T-cell (primary cell): Measurements from ENCODE around the gene SLC35F2. TPM values are rescaled to one million over a fixed set of nuclear protein-coding genes. Genes with fewer than 3 reads are reported as not detected.

Experiments used
- ATAC-seq, 4 experiments: fragments of 200-7000 bp in 3 of 4; fragments of 150-1000 bp in 1 of 4; cut with Tn5 transposase; replicated peaks in 1 of 4; 1 replicate in 3 of 4; 2 replicates in 1 of 4; pipeline ENCODE4 v1.10.0; 2021; ENCODE audit warnings: moderate library complexity in 3 of 4, mild to moderate bottlenecking in 2 of 4, moderate number of reproducible peaks in 1 of 4
- CTCF ChIA-PET, 2 donors: fragments of 300-600 bp; sonication (Branson Sonifier 250); formaldehyde crosslinking; loops; one replicate each; lab custom pipeline; 2022; ENCODE audit warnings: antibody characterized with exemption in 2 of 2; lab: Charles Lee
- POLR2A ChIA-PET, 2 donors: fragments of 300-600 bp; sonication (Branson Sonifier 250); formaldehyde crosslinking; loops; one replicate each; lab custom pipeline; 2022; ENCODE audit warnings: antibody characterized with exemption in 2 of 2; lab: Charles Lee
- DNase-seq, 35 experiments: peaks; one replicate each; pipeline versions ENCODE4 v3.0.0 to v3.0.0-alpha.2; 2013 to 2023
- H3K27ac ChIP-seq: one replicate; pipeline ENCODE4 v1.5.1; 2013; ENCODE audit warnings: low read length
- H3K27me3 ChIP-seq, 2 experiments: replicated peaks in 1 of 2; 1 replicate in 1 of 2; 2 replicates in 1 of 2; pipeline versions ENCODE4 v1.6.1 to v1.7.0; 2013; ENCODE audit warnings: low read length in 1 of 2, mixed read lengths in 1 of 2; ENCODE audit not compliant: control insufficient read depth in 2 of 2, insufficient read depth in 2 of 2; ENCODE audit errors: extremely low read depth in 1 of 2
- H3K36me3 ChIP-seq, 2 donors: 1 replicate in 1 of 2; 2 replicates in 1 of 2; pipeline versions ENCODE4 v1.6.1 to v1.7.0; 2013; ENCODE audit warnings: low read length in 1 of 2; ENCODE audit not compliant: control insufficient read depth in 2 of 2, insufficient read depth in 1 of 2; ENCODE audit errors: extremely low read depth in 1 of 2
- H3K4me1 ChIP-seq, 2 experiments: 1 replicate in 1 of 2; 2 replicates in 1 of 2; pipeline versions ENCODE4 v1.6.1 to v1.7.0; 2013; ENCODE audit warnings: low read length in 2 of 2, mixed read lengths in 1 of 2; ENCODE audit not compliant: insufficient read depth in 2 of 2, control insufficient read depth in 1 of 2; ENCODE audit errors: extremely low read depth in 1 of 2
- H3K4me3 ChIP-seq, 2 donors: 1 replicate in 1 of 2; 2 replicates in 1 of 2; pipeline versions ENCODE4 v1.5.1 to v1.7.0; 2013; ENCODE audit warnings: mild to moderate bottlenecking in 2 of 2, low read length in 1 of 2, moderate library complexity in 1 of 2; ENCODE audit not compliant: control insufficient read depth in 1 of 2; ENCODE audit errors: extremely low read depth in 1 of 2
- H3K9me3 ChIP-seq: 2 replicates; pipeline ENCODE4 v1.7.0; 2013
- H3K27ac Mint-ChIP-seq, 2 donors: one replicate each; pipeline ENCODE4 v1.8.0; 2020 to 2021; ENCODE audit warnings: mild to moderate bottlenecking in 2 of 2, mixed read lengths in 2 of 2
- H3K27me3 Mint-ChIP-seq, 2 donors: one replicate each; pipeline ENCODE4 v1.8.0; 2021 to 2022; ENCODE audit warnings: mixed read lengths in 2 of 2
- H3K36me3 Mint-ChIP-seq: one replicate; pipeline ENCODE4 v1.8.0; 2021; ENCODE audit warnings: mixed read lengths
- H3K4me1 Mint-ChIP-seq, 3 donors: one replicate each; pipeline ENCODE4 v1.8.0; 2020 to 2022; ENCODE audit warnings: mixed read lengths in 3 of 3, mild to moderate bottlenecking in 1 of 3
- H3K4me3 Mint-ChIP-seq, 3 donors: one replicate each; pipeline ENCODE4 v1.8.0; 2020 to 2022; ENCODE audit warnings: mild to moderate bottlenecking in 3 of 3, mixed read lengths in 3 of 3, moderate library complexity in 3 of 3
- H3K9me3 Mint-ChIP-seq, 3 donors: one replicate each; pipeline ENCODE4 v1.8.0; 2020 to 2022; ENCODE audit warnings: mixed read lengths in 3 of 3
- WGBS: methylation state at CpG from one replicate; pipeline ENCODE4 v1.1.5; 2013; ENCODE audit warnings: missing lambda C conversion rate; ENCODE audit not compliant: insufficient coverage; 5-methylcytosine and 5-hydroxymethylcytosine counted together
- total RNA-seq, 35 experiments: library from RNA in 6 of 35; stranded (reverse) in 6 of 35; fragments of 120-200 nt in 1 of 35; gene quantifications; one replicate each; pipeline versions ENCODE4 v1.2.1 to v1.2.4 and lab custom pipeline; 2013 to 2026

Gene SLC35F2
- total RNA-seq, 5 donors from 2014 or later (not counting 1 experiment from before 2014, with no cell fraction given), result 2.9 to 10.9 (median 7.1) TPM

- peaks cover 2 to 26% of the 10 kb centered on the region in 2 experiments for H3K4me1 ChIP-seq
- H3K36me3 Mint-ChIP-seq, result no peaks in the 10 kb centered on the region
- peaks cover 0 to 2% of the 10 kb centered on the region in 2 experiments for H3K27me3 ChIP-seq
- peak overlapping the region in 1 of 2 donors; percentile 84 for H3K27ac Mint-ChIP-seq
- no peaks in the 10 kb centered on the region for H3K9me3 ChIP-seq
- H3K4me3 ChIP-seq, result no peak overlapping the region
- ChIA-PET CTCF (no interaction called here), POLR2A (interaction anchor here in 1 of 2 donors (0.5 kb wide), 1 partner anchor 413 kb away, joined by 3 read pairs; no protein-coding TSS in a partner anchor)
- peaks cover 28 to 36% (median 28%) of the 10 kb centered on the region in 3 donors for H3K4me1 Mint-ChIP-seq
- no peaks in the 10 kb centered on the region for H3K27me3 Mint-ChIP-seq
- H3K27ac ChIP-seq, result no peak overlapping the region
- 65% methylated on average over 7 of the region's 7 CpGs for WGBS
- no peak for ATAC-seq
- peak in 1 of 35 experiments; percentile 12 for DNase-seq
- peak overlapping the region in 2 of 3 donors; percentile 95 to 97 for H3K4me3 Mint-ChIP-seq
- no peaks in the 10 kb centered on the region for H3K36me3 ChIP-seq
- H3K9me3 Mint-ChIP-seq, result no peaks in the 10 kb centered on the region
These were observed 1.5 kb downstream of the SLC35F2 start for GRCh38 chr11:107856981-107857517.

GRCh38 chr11:107856180-107856980 is 2.2 kb downstream of the SLC35F2 start:
- no peaks in the 10 kb centered on the region for H3K36me3 ChIP-seq
- ATAC-seq (no peak), DNase-seq (peak in 1 of 35 experiments; percentile 12)
- H3K4me3 ChIP-seq, result no peak overlapping the region
- Mint-ChIP-seq H3K36me3 (no peaks in the 10 kb centered on the region), H3K9me3 (no peaks in the 10 kb centered on the region), H3K27me3 (no peaks in the 10 kb centered on the region), H3K4me3 (peak overlapping the region in 2 of 3 donors; percentile 37 to 40), H3K27ac (peak overlapping the region; percentile 5 to 18), H3K4me1 (peaks cover 28 to 36% (median 28%) of the 10 kb centered on the region in 3 donors)
- no peak overlapping the region for H3K27ac ChIP-seq
- peaks cover 0 to 2% of the 10 kb centered on the region in 2 experiments for H3K27me3 ChIP-seq
- H3K9me3 ChIP-seq, result no peaks in the 10 kb centered on the region
- ChIA-PET CTCF (interaction anchor here in 1 of 2 donors (0.6 kb wide), 1 partner anchor 22 kb away, joined by 4 read pairs; no protein-coding TSS in a partner anchor), POLR2A (no interaction called here)
- 47% methylated on average over 8 of the region's 10 CpGs for WGBS
- peaks cover 2 to 26% of the 10 kb centered on the region in 2 experiments for H3K4me1 ChIP-seq

GRCh38 chr11:107853070-107853469 is 5.5 kb downstream of the SLC35F2 start:
- Mint-ChIP-seq H3K27me3 (no peaks in the 10 kb centered on the region), H3K27ac (no peak overlapping the region), H3K9me3 (no peaks in the 10 kb centered on the region), H3K36me3 (no peaks in the 10 kb centered on the region), H3K4me1 (peaks cover 12 to 36% (median 18%) of the 10 kb centered on the region in 3 donors), H3K4me3 (no peak overlapping the region)
- ATAC-seq (no peak), DNase-seq (no peak)
- Histone ChIP-seq H3K36me3 (no peaks in the 10 kb centered on the region), H3K4me1 (peaks cover 0 to 11% of the 10 kb centered on the region in 2 experiments), H3K27me3 (no peaks in the 10 kb centered on the region), H3K4me3 (no peak overlapping the region), H3K27ac (no peak overlapping the region), H3K9me3 (no peaks in the 10 kb centered on the region)
- WGBS, result 95% methylated on average over 2 of the region's 6 CpGs
- CTCF ChIA-PET, result no interaction called here
- POLR2A ChIA-PET, result no interaction called here

GRCh38 chr11:107851704-107852310 is 6.8 kb downstream of the SLC35F2 start:
- Histone ChIP-seq H3K27ac (no peak overlapping the region), H3K4me3 (no peak overlapping the region), H3K9me3 (no peaks in the 10 kb centered on the region), H3K27me3 (no peaks in the 10 kb centered on the region), H3K36me3 (no peaks in the 10 kb centered on the region), H3K4me1 (peaks cover 0 to under 1% of the 10 kb centered on the region in 2 experiments)
- no peaks in the 10 kb centered on the region for H3K27me3 Mint-ChIP-seq
- ChIA-PET CTCF (interaction anchor here in 1 of 2 donors (0.6 kb wide), 1 partner anchor 81 kb away, joined by 4 read pairs; no protein-coding TSS in a partner anchor), POLR2A (no interaction called here)
- DNase-seq, result no peak
- ATAC-seq, result no peak
- 100% methylated on average over 2 of the region's 4 CpGs for WGBS
- H3K36me3 Mint-ChIP-seq, result no peaks in the 10 kb centered on the region
- H3K9me3 Mint-ChIP-seq, result no peaks in the 10 kb centered on the region
- H3K4me1 Mint-ChIP-seq, result peaks cover 5 to 31% (median 15%) of the 10 kb centered on the region in 3 donors
- peak overlapping the region in 1 of 2 donors; percentile 31 for H3K27ac Mint-ChIP-seq
- no peak overlapping the region for H3K4me3 Mint-ChIP-seq

GRCh38 chr11:107849790-107850189 is 8.8 kb downstream of the SLC35F2 start:
- Histone ChIP-seq H3K27ac (no peak overlapping the region), H3K27me3 (no peaks in the 10 kb centered on the region), H3K4me3 (no peak overlapping the region), H3K36me3 (peaks cover 0 to 2% of the 10 kb centered on the region in 2 donors), H3K9me3 (no peaks in the 10 kb centered on the region), H3K4me1 (no peaks in the 10 kb centered on the region)
- ChIA-PET POLR2A (interaction anchor here in 1 of 2 donors (0.5 kb wide), 1 partner anchor 14 kb away, joined by 3 read pairs; no protein-coding TSS in a partner anchor), CTCF (interaction anchor here in 1 of 2 donors (0.6 kb wide), 1 partner anchor 19 kb away, joined by 8 read pairs; no protein-coding TSS in a partner anchor)
- DNase-seq (no peak), ATAC-seq (no peak)
- H3K27ac Mint-ChIP-seq, result peak overlapping the region in 1 of 2 donors; percentile 23
- no peak overlapping the region for H3K4me3 Mint-ChIP-seq
- no peaks in the 10 kb centered on the region for H3K9me3 Mint-ChIP-seq
- H3K27me3 Mint-ChIP-seq, result no peaks in the 10 kb centered on the region
- no peaks in the 10 kb centered on the region for H3K36me3 Mint-ChIP-seq
- peaks cover 0 to 22% (median 12%) of the 10 kb centered on the region in 3 donors for H3K4me1 Mint-ChIP-seq

- ChIA-PET CTCF (no interaction called here), POLR2A (no interaction called here)
- Mint-ChIP-seq H3K4me1 (peaks cover 0 to 22% (median 12%) of the 10 kb centered on the region in 3 donors), H3K9me3 (no peaks in the 10 kb centered on the region), H3K36me3 (peaks cover 3% of the 10 kb centered on the region), H3K27ac (no peak overlapping the region), H3K4me3 (no peak overlapping the region), H3K27me3 (no peaks in the 10 kb centered on the region)
- no CpG with 5 or more reads among the region's 1 CpG for WGBS
- Histone ChIP-seq H3K36me3 (peaks cover 0 to 2% of the 10 kb centered on the region in 2 donors), H3K4me1 (no peaks in the 10 kb centered on the region), H3K27me3 (no peaks in the 10 kb centered on the region), H3K4me3 (no peak overlapping the region), H3K27ac (no peak overlapping the region), H3K9me3 (no peaks in the 10 kb centered on the region)
- DNase-seq, result no peak
- ATAC-seq, result no peak
These were observed 10.2 kb downstream of the SLC35F2 start for GRCh38 chr11:107848345-107848744.
